WTC11 (cell line): ENCODE results near the gene OTUB2. TPM values are rescaled to one million over a fixed set of nuclear protein-coding genes. Genes with fewer than 3 reads are reported as not detected.

Experiments used
- ATAC-seq: fragments of 200-7000 bp; cut with Tn5 transposase; 2 replicates; pipeline ENCODE4 v1.10.0; 2021; ENCODE audit warnings: mild to moderate bottlenecking, moderate library complexity
- CTCF ChIA-PET: fragments of 300-600 bp; sonication (Branson Sonifier 250); formaldehyde crosslinking; loops from one replicate; lab custom pipeline; 2021; ENCODE audit warnings: antibody characterized with exemption; lab: Charles Lee
- POLR2A ChIA-PET: fragments of 350-600 bp; sonication (Branson Sonifier 250); formaldehyde crosslinking; loops from one replicate; lab custom pipeline; 2021; ENCODE audit warnings: antibody characterized with exemption; lab: Charles Lee
- DNase-seq: peaks from one replicate; pipeline ENCODE4 v3.0.0; 2021; ENCODE audit warnings: low spot score
- H3K27ac Mint-ChIP-seq: 2 replicates; pipeline ENCODE4 v1.8.0; 2021; ENCODE audit warnings: mixed read lengths
- H3K27me3 Mint-ChIP-seq: 2 replicates; pipeline ENCODE4 v1.8.0; 2021; ENCODE audit warnings: low read depth, mild to moderate bottlenecking, moderate library complexity, mixed read lengths
- H3K36me3 Mint-ChIP-seq: 2 replicates; pipeline ENCODE4 v1.8.0; 2021; ENCODE audit warnings: mixed read lengths
- H3K4me1 Mint-ChIP-seq: 2 replicates; pipeline ENCODE4 v1.8.0; 2022; ENCODE audit warnings: mixed read lengths
- H3K4me3 Mint-ChIP-seq: 2 replicates; pipeline ENCODE4 v1.8.0; 2021; ENCODE audit warnings: mild to moderate bottlenecking, moderate library complexity, mixed read lengths
- H3K9me3 Mint-ChIP-seq: 2 replicates; pipeline ENCODE4 v1.8.0; 2021; ENCODE audit warnings: mixed read lengths
- ATF1 ChIP-seq: sonication (generic); formaldehyde crosslinking; IDR thresholded peaks from 2 replicates; pipeline ENCODE4 v1.8.1; 2023; ENCODE audit warnings: mild to moderate bottlenecking, moderate library complexity, missing genetic modification reagents
- FOXK1 ChIP-seq: sonication (generic); formaldehyde crosslinking; IDR thresholded peaks from 2 replicates; pipeline ENCODE4 v1.8.0; 2022; ENCODE audit warnings: mild to moderate bottlenecking, moderate library complexity, missing genetic modification reagents
- NFYB ChIP-seq: sonication (generic); formaldehyde crosslinking; conservative IDR thresholded peaks from 2 replicates; pipeline ENCODE4 v1.8.0; 2022; ENCODE audit warnings: low read depth, missing genetic modification reagents
- SOX15 ChIP-seq: fragments of 250-450 bp; sonication (Bioruptor Pico); IDR thresholded peaks from 2 replicates; pipeline ENCODE4 v1.9.0; 2021; ENCODE audit warnings: mild to moderate bottlenecking
- ZNF219 ChIP-seq: sonication (generic); formaldehyde crosslinking; IDR thresholded peaks from 2 replicates; pipeline ENCODE4 v1.8.0; 2023; ENCODE audit warnings: missing genetic modification reagents, mild to moderate bottlenecking, borderline replicate concordance
- total RNA-seq: library from RNA; stranded (reverse); gene quantifications from 3 replicates; pipeline ENCODE4 v1.2.3, GENCODE V29; 2021
- TF ChIP-seq, protein P1 (sequence below): sonication (generic); formaldehyde crosslinking; IDR thresholded peaks from 2 replicates; pipeline ENCODE4 v1.8.1; 2023; ENCODE audit warnings: mild to moderate bottlenecking, missing genetic modification reagents, moderate library complexity
- TF ChIP-seq, protein P2 (sequence below): sonication (generic); formaldehyde crosslinking; conservative IDR thresholded peaks from 2 replicates; pipeline ENCODE4 v1.8.1; 2022; ENCODE audit warnings: mild to moderate bottlenecking, missing genetic modification reagents
- TF ChIP-seq, protein P3 (sequence below): sonication (generic); formaldehyde crosslinking; IDR thresholded peaks from 2 replicates; pipeline ENCODE4 v1.8.1; 2022; ENCODE audit warnings: low read depth, mild to moderate bottlenecking, moderate library complexity, missing genetic modification reagents, borderline replicate concordance
- TF ChIP-seq, protein P4 (sequence below): fragments of 250-450 bp; sonication (Bioruptor Pico); IDR thresholded peaks from 2 replicates; pipeline ENCODE4 v1.9.0; 2021; ENCODE audit warnings: mild to moderate bottlenecking
- TF ChIP-seq, protein P5 (sequence below): sonication (generic); formaldehyde crosslinking; IDR thresholded peaks from 2 replicates; pipeline ENCODE4 v1.8.0; 2023; ENCODE audit warnings: mild to moderate bottlenecking, missing genetic modification reagents
- TF ChIP-seq, protein P6 (sequence below): sonication (generic); formaldehyde crosslinking; IDR thresholded peaks from 2 replicates; pipeline ENCODE4 v1.8.1; 2023; ENCODE audit warnings: mild to moderate bottlenecking, missing genetic modification reagents
- TF ChIP-seq, protein P7 (sequence below): sonication (generic); formaldehyde crosslinking; IDR thresholded peaks from 2 replicates; pipeline ENCODE4 v1.8.0; 2023; ENCODE audit warnings: missing genetic modification reagents, mild to moderate bottlenecking, borderline replicate concordance
- TF ChIP-seq, protein P8 (sequence below): sonication (generic); formaldehyde crosslinking; IDR thresholded peaks from 2 replicates; pipeline ENCODE4 v1.8.1; 2023; ENCODE audit warnings: mild to moderate bottlenecking, missing genetic modification reagents, borderline replicate concordance

OTUB2 gene
- total RNA-seq, 1 experiment from 2014 or later: 3.5 TPM

DNA sequence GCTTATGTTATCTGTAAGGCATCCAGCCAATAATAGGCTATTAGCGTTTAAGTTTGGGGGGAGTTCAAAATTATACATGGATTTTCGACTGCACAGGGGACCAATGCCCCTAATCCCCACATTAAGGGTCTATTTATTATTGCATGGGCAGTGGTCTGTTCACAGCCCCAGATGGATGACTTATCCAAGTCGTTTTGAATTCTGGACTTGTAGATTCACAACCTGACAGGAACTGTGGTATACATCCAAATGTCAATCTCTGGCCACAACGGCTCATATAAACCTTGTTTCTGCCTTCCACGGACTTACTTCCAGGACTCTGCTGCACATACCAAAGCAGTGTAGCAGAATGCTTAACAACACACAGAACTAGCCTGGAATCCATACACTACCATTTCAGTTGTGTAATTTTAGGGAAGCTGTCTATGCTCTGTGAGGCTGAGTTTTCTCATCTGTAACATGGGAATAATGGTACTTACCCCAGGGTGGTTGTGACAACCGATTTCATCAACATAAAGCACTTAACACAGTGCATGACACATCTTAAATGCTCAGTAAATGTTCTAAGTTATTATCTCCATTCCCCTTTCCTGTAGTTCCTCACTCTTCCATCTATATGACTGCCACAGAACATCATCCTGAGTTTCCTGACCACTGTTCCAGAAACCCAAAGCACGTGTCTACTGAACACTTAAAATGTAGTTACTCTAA, 51.1 kb downstream of the OTUB2 start:
- Mint-ChIP-seq H3K27ac (no peak overlapping the region), H3K27me3 (no peaks in the 10 kb centered on the region)
- no peak for ATAC-seq
- TF ChIP-seq FOXK1 (CRISPR knock-in tag): no peak
- TF ChIP-seq ZNF219: no peak
- TF ChIP-seq, protein P1, sequence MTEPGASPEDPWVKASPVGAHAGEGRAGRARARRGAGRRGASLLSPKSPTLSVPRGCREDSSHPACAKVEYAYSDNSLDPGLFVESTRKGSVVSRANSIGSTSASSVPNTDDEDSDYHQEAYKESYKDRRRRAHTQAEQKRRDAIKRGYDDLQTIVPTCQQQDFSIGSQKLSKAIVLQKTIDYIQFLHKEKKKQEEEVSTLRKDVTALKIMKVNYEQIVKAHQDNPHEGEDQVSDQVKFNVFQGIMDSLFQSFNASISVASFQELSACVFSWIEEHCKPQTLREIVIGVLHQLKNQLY (CRISPR knock-in tag): no peak
- TF ChIP-seq, protein P2, sequence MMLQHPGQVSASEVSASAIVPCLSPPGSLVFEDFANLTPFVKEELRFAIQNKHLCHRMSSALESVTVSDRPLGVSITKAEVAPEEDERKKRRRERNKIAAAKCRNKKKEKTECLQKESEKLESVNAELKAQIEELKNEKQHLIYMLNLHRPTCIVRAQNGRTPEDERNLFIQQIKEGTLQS (CRISPR knock-in tag): no peak
- TF ChIP-seq, protein P3, sequence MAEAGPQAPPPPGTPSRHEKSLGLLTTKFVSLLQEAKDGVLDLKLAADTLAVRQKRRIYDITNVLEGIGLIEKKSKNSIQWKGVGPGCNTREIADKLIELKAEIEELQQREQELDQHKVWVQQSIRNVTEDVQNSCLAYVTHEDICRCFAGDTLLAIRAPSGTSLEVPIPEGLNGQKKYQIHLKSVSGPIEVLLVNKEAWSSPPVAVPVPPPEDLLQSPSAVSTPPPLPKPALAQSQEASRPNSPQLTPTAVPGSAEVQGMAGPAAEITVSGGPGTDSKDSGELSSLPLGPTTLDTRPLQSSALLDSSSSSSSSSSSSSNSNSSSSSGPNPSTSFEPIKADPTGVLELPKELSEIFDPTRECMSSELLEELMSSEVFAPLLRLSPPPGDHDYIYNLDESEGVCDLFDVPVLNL: no peak
- TF ChIP-seq, protein P4, sequence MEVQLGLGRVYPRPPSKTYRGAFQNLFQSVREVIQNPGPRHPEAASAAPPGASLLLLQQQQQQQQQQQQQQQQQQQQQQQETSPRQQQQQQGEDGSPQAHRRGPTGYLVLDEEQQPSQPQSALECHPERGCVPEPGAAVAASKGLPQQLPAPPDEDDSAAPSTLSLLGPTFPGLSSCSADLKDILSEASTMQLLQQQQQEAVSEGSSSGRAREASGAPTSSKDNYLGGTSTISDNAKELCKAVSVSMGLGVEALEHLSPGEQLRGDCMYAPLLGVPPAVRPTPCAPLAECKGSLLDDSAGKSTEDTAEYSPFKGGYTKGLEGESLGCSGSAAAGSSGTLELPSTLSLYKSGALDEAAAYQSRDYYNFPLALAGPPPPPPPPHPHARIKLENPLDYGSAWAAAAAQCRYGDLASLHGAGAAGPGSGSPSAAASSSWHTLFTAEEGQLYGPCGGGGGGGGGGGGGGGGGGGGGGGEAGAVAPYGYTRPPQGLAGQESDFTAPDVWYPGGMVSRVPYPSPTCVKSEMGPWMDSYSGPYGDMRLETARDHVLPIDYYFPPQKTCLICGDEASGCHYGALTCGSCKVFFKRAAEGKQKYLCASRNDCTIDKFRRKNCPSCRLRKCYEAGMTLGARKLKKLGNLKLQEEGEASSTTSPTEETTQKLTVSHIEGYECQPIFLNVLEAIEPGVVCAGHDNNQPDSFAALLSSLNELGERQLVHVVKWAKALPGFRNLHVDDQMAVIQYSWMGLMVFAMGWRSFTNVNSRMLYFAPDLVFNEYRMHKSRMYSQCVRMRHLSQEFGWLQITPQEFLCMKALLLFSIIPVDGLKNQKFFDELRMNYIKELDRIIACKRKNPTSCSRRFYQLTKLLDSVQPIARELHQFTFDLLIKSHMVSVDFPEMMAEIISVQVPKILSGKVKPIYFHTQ: no peak
- TF ChIP-seq, all 79 proteins: peak for 0
- DNase-seq: no peak
- ChIA-PET CTCF (no interaction called here), POLR2A (no interaction called here)
- Mint-ChIP-seq H3K36me3 (peaks cover 44% of the 10 kb centered on the region), H3K9me3 (peaks cover 22% of the 10 kb centered on the region), H3K4me1 (peaks cover 28% of the 10 kb centered on the region), H3K4me3 (no peak overlapping the region)

DNA sequence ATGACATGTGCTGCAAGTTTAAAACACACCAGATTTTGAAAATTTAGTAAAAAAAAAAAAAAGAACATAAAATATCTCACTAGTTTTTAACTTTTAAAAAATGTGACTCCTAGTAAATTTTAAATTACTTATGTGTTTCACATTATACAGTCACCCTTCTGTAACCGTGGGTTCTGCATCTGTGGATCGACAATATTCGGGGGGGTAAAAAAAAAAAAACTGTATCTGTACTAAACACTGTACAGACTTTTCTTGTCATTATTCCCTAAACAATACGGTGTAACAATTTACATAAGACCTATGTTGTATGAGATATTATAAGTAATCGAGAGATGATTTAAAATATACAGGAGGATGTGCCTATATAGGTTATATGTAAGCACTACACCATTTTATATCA, 51.7 kb downstream of the OTUB2 start:
- ATAC-seq (no peak), DNase-seq (no peak)
- ChIA-PET CTCF (no interaction called here), POLR2A (no interaction called here)
- peaks cover 41% of the 10 kb centered on the region for H3K36me3 Mint-ChIP-seq
- H3K4me1 Mint-ChIP-seq: peaks cover 29% of the 10 kb centered on the region
- no peak overlapping the region for H3K4me3 Mint-ChIP-seq
- H3K9me3 Mint-ChIP-seq: peaks cover 19% of the 10 kb centered on the region
- no peak overlapping the region for H3K27ac Mint-ChIP-seq
- no peaks in the 10 kb centered on the region for H3K27me3 Mint-ChIP-seq
- TF ChIP-seq, protein P5, sequence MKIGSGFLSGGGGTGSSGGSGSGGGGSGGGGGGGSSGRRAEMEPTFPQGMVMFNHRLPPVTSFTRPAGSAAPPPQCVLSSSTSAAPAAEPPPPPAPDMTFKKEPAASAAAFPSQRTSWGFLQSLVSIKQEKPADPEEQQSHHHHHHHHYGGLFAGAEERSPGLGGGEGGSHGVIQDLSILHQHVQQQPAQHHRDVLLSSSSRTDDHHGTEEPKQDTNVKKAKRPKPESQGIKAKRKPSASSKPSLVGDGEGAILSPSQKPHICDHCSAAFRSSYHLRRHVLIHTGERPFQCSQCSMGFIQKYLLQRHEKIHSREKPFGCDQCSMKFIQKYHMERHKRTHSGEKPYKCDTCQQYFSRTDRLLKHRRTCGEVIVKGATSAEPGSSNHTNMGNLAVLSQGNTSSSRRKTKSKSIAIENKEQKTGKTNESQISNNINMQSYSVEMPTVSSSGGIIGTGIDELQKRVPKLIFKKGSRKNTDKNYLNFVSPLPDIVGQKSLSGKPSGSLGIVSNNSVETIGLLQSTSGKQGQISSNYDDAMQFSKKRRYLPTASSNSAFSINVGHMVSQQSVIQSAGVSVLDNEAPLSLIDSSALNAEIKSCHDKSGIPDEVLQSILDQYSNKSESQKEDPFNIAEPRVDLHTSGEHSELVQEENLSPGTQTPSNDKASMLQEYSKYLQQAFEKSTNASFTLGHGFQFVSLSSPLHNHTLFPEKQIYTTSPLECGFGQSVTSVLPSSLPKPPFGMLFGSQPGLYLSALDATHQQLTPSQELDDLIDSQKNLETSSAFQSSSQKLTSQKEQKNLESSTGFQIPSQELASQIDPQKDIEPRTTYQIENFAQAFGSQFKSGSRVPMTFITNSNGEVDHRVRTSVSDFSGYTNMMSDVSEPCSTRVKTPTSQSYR (CRISPR knock-in tag): no peak
- TF ChIP-seq, protein P6, sequence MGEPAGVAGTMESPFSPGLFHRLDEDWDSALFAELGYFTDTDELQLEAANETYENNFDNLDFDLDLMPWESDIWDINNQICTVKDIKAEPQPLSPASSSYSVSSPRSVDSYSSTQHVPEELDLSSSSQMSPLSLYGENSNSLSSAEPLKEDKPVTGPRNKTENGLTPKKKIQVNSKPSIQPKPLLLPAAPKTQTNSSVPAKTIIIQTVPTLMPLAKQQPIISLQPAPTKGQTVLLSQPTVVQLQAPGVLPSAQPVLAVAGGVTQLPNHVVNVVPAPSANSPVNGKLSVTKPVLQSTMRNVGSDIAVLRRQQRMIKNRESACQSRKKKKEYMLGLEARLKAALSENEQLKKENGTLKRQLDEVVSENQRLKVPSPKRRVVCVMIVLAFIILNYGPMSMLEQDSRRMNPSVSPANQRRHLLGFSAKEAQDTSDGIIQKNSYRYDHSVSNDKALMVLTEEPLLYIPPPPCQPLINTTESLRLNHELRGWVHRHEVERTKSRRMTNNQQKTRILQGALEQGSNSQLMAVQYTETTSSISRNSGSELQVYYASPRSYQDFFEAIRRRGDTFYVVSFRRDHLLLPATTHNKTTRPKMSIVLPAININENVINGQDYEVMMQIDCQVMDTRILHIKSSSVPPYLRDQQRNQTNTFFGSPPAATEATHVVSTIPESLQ: no peak
- TF ChIP-seq ZNF219 (no peak), NFYB (CRISPR knock-in tag) (no peak), SOX15 (CRISPR knock-in tag) (no peak), ATF1 (CRISPR knock-in tag) (no peak)
- TF ChIP-seq, protein P7, sequence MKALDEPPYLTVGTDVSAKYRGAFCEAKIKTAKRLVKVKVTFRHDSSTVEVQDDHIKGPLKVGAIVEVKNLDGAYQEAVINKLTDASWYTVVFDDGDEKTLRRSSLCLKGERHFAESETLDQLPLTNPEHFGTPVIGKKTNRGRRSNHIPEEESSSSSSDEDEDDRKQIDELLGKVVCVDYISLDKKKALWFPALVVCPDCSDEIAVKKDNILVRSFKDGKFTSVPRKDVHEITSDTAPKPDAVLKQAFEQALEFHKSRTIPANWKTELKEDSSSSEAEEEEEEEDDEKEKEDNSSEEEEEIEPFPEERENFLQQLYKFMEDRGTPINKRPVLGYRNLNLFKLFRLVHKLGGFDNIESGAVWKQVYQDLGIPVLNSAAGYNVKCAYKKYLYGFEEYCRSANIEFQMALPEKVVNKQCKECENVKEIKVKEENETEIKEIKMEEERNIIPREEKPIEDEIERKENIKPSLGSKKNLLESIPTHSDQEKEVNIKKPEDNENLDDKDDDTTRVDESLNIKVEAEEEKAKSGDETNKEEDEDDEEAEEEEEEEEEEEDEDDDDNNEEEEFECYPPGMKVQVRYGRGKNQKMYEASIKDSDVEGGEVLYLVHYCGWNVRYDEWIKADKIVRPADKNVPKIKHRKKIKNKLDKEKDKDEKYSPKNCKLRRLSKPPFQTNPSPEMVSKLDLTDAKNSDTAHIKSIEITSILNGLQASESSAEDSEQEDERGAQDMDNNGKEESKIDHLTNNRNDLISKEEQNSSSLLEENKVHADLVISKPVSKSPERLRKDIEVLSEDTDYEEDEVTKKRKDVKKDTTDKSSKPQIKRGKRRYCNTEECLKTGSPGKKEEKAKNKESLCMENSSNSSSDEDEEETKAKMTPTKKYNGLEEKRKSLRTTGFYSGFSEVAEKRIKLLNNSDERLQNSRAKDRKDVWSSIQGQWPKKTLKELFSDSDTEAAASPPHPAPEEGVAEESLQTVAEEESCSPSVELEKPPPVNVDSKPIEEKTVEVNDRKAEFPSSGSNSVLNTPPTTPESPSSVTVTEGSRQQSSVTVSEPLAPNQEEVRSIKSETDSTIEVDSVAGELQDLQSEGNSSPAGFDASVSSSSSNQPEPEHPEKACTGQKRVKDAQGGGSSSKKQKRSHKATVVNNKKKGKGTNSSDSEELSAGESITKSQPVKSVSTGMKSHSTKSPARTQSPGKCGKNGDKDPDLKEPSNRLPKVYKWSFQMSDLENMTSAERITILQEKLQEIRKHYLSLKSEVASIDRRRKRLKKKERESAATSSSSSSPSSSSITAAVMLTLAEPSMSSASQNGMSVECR (CRISPR knock-in tag): no peak
- TF ChIP-seq, protein P8, sequence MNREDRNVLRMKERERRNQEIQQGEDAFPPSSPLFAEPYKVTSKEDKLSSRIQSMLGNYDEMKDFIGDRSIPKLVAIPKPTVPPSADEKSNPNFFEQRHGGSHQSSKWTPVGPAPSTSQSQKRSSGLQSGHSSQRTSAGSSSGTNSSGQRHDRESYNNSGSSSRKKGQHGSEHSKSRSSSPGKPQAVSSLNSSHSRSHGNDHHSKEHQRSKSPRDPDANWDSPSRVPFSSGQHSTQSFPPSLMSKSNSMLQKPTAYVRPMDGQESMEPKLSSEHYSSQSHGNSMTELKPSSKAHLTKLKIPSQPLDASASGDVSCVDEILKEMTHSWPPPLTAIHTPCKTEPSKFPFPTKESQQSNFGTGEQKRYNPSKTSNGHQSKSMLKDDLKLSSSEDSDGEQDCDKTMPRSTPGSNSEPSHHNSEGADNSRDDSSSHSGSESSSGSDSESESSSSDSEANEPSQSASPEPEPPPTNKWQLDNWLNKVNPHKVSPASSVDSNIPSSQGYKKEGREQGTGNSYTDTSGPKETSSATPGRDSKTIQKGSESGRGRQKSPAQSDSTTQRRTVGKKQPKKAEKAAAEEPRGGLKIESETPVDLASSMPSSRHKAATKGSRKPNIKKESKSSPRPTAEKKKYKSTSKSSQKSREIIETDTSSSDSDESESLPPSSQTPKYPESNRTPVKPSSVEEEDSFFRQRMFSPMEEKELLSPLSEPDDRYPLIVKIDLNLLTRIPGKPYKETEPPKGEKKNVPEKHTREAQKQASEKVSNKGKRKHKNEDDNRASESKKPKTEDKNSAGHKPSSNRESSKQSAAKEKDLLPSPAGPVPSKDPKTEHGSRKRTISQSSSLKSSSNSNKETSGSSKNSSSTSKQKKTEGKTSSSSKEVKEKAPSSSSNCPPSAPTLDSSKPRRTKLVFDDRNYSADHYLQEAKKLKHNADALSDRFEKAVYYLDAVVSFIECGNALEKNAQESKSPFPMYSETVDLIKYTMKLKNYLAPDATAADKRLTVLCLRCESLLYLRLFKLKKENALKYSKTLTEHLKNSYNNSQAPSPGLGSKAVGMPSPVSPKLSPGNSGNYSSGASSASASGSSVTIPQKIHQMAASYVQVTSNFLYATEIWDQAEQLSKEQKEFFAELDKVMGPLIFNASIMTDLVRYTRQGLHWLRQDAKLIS: no peak
